GM18519 (cell line): ENCODE results near the gene FAM118B.

Source experiments
- ATAC-seq: cut with Tn5 transposase; IDR thresholded peaks from one replicate; pipeline ENCODE4 v1.9.1; 2021; ENCODE audit warnings: mild to moderate bottlenecking, moderate library complexity; ENCODE audit not compliant: unreplicated experiment, low FRiP score

FAM118B gene

DNA sequence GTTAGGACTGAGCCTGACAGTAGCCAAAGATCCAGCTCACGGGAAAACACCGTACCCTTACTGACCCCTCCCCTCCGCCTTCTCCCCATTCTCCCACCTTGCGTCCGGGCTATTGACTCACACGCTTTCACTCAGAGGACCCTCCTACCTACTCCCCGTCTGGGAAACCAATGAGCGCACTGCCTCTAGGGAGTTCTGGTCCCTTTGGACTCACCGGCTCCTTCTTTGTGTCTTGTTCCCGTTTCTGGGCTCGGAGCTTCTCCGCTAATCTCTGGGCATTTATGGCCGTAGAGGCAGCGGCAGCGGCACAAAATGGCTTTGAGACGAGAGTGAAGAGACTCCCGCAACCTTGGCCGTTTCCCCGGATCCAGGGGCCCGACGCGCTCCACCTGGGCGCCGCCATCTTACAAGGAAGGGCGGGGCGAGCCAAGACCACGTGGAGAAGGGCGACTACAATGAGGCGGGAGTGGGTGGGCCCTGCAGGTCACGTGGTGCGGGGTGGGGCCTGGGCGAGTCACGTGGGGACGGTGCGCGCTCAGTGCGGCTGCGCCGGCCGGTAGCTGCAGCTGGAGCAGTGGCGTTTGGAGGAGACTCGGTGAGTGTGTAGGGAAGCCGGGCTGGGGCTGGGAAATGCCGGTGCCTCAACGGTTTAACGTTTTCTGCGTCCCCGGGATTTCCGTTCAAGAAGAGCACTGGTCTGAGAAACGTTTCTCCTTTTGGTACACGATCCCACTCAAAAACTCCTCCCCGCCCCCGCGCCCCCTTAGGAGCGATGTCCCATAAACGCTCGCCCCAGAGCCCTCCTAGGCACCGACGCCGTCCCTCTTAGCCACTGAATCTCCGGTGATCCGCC lies at the start of gene FAM118B, which contains the start of gene RPUSD4:
Gene FAM118B, plus strand, starts transcription at position 547 of the 853 bp plus-strand sequence. CDS start 23,220 bp downstream, outside the sequence.
Gene RPUSD4, minus strand, starts transcription at position 415 of the 853 bp plus-strand sequence. Its CDS starts 12 bp downstream, at position 403.
- peak; percentile 69 for ATAC-seq

DNA sequence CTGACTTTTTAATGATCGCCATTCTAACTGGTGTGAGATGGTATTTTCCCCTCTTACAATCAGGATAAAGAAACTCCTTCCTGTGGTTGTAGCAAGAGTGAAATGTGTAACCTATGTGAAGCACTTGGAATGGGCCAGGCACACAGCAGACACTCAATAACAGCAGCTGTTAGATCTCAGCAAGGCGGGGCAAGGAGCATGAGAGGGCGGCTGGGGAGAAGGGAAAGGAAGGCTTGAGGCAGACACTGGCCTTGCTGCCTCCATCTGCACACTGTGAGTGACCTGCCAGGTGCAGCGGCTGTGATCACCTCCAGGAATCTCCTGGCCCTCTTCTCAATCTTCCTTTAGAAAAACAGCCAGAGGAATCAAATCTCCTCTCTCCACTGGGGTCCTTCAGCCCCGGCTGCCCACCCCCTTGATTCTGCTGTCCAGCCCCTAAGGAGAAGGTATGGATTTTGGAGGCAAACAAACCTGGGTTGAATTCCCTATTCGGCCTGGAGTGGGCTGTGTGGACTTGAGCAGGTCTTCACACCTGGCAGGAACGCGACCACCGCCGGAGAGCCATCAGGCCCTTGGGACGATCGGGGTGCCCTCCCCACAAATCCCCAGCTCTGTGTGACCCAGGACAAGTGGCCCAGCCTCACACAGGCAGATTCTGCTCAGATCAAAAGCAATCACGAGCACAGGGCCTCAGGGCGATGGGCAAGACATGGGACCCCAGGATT lies 49.1 kb upstream of the FAM118B start:
- ATAC-seq = no peak

DNA sequence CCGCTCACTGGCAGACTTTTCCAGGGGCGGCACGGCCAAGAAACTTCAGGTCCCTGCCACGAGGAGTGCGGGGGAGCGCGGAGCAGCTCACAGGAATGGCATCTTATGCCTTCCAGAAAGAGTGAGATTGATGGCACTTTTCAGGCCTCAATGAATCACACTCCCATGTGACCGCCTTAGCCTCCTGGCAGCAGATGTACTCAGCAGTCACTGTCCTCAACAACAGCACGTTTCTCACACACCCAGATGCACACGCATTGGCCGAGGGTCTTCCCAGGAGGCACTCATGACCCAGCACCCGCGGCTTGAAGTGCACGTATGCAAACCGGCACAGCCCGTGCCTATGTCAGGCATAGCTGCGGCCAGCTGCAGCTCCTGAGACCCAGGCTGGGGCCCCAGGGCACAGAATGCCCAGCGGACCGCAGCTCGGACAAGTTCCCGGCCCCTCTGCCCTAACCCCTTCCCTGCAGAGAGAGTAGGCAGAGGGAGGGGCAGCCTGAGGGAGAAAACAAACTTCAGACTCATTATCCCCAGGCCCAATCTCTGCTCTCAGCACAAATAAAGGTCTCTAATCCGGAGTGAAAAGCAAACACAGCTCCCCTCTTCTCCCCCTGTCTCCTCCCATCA lies 48.4 kb upstream of the FAM118B start:
- ATAC-seq = no peak

DNA sequence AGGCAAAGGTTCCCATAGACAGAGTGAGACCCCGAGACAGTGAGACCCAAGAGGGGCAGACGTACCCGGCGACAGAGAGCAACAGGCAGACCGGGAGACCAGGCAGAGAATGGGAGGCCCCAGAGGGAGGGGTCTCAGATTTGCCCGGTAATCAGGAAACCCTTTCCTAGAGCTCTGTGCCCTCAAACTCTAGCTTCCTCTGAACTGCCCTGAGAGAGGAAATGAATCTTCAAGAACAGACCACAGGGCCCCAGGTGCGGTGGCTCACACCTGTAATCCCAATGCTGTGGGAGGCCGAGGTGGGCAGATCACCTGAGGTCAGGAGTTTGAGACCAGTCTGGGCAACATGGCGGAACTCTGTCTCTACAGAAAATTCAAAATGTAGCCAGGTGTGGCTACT lies 47.8 kb upstream of the FAM118B start:
- ATAC-seq = no peak

DNA sequence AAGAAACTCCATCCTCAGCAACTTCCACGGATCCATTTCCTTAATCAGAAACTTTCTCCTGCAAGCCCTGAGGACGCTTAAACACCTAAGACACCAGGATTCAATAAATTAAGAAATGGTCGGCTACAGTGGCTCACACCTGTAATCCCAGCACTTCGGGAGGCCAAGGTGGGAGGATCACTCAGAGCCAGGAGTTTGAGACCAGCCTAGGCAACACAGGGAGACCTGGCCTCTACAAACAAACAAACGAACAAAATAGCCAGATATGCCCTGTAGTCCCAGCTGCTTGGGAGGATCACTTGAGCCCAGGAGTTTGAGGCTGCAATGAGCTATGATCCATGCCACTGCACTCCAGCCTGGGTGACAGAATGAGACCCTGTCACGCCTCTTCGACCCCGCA lies 46.8 kb upstream of the FAM118B start:
- no peak for ATAC-seq

DNA sequence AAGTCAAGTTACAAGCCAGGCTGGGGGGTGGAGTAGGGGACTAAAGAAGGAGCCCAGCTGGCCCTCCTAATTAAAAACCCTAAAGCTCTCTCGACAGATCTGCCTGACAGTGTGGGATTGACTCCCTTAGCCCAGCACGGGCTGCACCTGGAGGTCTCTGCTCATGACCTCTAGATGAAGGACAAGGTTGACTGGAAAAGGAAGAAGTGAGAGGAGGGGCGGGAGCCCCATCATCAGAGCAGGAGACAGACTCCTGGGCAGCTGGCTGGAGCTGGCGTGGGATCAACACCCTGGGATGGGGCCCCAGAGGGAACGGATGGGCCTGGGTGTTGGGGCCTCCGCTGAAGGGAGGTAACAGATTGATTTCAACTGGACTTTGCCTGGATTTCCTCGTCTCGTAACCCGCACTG lies 46.3 kb upstream of the FAM118B start:
- ATAC-seq = no peak

DNA sequence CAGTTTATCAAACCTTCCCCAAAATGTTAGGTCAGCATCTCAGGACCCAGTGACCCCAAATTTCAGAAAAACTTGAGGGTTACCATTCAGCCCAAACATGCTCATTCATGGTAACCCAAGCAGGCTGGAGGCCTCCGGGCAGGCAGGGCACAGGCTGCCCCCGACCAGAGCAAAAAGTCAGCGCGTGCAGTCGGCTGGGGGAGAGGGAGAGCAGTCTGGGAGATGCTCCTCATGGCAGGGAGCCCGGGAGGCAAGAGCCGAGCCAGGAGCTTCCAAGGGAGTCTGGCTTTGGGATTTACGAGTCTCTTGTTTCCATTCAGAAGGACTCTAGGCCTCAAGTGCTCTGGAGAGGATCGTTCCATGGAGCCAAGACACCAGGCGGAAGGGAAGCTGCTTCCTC lies 45.8 kb upstream of the FAM118B start:
- ATAC-seq = no peak

DNA sequence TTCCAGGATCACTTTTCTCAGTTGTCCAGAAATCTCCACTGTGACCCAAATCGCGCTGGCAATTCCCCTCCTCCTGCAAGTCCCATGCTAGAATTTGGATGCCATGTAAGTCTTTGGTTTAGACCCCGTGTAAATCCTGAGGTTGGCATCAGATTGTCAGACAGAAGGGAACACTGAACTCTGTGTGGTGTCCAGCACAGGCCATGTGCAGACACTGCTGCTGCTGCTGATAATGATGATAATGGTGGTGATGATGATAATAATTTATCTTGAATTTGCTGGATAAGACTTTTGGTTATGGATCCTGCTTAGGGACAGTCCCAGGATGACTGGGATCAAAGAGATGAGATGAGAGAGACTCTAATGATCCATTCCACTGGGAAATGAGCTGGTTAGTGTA lies 45.2 kb upstream of the FAM118B start:
- ATAC-seq = no peak

DNA sequence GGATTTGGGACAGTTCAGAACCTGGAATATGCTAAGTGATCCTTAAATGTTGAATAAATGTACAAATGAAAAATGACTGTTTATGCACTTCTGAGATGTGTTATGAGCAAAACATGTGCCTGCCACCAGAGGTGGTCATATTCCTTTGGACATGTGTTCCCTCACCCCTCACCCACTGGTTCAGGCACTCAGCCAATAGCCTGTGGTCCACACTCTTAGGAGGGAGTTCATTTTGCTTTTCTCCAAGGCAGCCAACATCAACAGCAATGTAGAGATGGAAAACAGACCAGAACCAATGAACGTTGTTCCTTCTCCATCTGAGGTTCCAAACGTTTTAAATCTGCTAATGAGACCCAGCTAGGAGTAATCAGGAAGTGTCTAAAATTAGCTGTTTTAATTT lies 44.1 kb upstream of the FAM118B start:
- no peak for ATAC-seq

DNA sequence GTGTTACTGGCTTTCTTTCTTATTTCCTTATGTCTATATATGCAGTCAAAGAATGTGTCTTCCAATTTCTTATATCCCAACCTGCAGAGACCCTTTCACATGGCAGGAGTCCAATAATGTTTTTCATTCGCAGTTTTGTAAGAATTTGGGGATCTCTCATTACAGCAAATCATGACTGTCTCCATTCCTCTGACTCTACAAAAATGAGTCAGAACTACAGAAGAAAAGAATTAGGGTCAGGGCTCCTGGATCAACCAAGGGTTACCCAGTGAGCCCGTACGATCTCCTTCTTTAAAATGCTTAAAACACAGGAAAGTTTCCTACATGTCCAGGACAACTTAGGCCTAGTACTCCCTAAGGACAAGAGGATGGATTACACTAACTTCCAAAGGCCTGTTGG lies 42.3 kb upstream of the FAM118B start:
- no peak for ATAC-seq

DNA sequence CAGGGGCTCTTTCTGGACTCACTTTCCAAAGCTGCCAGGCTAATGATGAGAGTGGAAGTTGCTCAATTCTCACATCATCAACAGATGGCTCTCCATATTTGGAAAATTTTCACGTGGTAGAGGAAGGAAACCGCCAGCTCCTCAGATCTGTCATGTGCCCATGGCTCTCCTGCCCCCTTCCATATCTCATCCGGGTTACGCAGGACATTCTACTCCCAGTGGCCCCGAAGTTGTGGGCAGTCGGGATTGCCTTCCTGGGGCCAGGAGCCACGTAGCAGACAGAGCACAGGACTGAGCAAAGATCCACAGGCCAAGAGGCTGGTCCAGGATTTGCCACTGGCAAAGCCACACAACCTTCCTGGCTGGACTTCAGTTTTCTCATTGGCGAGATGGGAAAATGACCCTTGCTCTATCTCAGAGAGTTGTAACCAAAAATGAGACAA lies 39.0 kb upstream of the FAM118B start:
- no peak for ATAC-seq

DNA sequence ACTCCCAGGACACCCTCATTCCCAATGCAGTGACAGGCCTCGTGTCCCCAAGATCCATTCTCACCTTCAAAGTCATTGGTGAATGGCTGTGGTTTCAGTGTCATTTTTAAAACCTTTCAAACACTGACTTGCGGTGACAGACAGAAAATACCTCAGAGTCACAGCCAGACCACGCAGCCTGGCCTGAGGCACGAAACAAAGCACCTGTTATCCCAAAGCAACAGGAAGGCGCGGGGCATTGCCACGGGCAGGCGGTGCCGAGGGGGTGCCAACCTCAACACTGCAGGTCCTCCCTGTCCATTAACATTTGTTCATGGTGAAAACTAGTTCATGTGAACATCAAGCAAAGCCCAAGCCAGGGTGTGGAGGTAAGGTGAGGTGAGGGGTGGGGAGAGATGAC lies 38.3 kb upstream of the FAM118B start:
- peak; percentile 58 for ATAC-seq

DNA sequence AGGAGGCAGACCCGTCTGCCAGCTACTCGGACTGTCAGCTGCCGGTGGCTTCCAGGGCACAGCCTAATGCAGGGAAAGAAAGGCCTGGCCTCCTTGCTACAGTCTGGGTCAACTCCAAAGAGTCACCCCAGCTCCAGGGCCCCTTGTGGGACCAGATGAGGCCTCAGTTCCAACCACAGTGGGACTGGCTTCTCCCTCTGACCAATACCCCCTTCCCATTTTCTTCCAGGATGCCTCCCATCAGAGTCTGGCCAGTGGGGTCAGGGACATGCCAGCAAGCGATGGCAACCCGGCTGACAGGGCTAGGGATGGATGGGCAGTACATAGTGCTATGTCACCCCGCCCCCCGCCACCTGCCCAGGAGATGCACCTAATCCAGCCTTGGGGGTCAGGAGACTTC lies 36.8 kb upstream of the FAM118B start:
- no peak for ATAC-seq

DNA sequence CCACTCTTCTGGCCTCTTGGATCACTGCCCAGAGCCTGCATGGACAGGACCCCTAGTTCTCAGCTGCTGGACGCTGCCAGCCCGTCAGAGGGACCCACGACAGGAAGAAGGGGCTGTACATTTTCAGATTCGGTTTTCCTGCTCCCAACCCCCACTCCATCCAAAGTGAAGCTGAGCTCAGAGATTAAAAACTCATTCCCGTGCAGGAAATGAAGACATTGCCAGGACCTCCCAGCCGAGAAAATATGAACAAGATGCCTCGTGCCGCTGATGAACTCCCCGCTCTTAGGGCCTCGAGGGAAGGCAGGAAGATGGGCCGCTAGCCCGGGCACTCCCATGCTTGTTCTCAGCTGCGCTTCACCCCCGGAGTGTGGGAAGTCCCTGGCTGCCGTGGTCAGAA lies 36.2 kb upstream of the FAM118B start:
- no peak for ATAC-seq

DNA sequence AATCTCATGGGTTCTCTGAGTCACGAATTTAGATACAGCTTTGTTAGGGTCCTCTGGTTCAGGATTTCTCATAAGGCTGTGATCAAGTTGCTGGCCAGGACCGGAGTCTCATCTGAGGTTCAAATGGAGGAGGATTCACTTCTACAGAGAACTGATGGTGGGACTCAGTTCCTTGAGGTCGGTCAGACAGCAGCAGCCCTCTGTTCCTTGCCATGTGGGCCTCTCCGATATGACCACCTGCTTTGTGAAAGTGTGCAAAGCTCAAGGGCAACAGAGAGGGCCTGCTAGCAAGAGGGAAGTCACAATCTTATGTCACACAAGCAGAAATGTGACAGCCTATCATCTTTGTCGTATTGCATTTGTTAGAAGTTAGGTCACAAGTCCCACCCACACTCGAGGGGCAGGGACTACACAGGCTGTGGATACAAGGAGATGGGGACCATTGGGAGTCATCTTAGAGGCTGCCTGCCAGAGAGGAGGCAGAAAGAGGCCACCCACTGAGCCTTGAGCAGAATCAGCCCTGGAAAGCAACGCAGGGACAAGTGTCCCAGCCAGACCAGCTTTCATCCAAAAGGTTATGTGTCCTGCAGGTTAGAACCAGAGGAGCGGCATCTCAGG lies 34.6 kb upstream of the FAM118B start:
- ATAC-seq = no peak

DNA sequence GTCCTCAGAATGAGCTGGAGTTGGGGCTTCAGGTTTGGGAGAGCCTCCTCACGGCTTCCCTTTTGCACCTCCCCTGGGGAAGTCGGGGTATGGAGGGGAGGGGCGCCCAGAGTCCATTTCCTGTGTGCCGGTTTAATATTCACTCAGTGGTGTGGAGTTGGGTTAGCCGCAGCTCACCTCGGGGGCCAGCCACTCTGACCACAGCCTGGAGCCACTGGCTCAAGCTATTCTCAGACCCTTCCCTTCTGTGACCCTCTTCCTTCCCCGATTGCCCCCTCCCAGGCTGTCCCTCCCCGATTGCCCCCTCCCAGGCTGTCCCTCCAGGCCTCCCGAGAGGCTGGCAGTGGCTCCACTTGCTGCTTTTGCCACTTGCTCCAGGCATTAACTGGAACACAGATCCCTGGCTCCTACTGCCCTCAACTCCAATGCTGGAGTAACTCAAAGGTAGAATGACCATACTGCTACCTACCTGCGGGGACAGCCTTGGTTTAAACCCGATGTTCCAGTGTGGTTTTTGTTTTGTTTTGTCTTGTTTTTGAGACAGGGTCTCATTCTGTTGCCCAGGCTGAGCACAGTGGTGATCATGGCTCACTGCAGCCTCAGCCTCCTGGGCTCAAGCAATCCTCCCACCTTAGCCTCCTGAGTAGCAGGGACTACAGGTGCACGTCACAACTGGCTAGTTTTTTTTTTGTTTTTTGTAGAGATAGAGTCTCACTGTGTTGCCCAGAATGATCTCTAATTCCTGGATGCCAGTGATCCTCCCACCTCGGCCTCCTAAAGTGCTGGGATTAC lies 29.4 kb upstream of the FAM118B start:
- ATAC-seq = no peak

DNA sequence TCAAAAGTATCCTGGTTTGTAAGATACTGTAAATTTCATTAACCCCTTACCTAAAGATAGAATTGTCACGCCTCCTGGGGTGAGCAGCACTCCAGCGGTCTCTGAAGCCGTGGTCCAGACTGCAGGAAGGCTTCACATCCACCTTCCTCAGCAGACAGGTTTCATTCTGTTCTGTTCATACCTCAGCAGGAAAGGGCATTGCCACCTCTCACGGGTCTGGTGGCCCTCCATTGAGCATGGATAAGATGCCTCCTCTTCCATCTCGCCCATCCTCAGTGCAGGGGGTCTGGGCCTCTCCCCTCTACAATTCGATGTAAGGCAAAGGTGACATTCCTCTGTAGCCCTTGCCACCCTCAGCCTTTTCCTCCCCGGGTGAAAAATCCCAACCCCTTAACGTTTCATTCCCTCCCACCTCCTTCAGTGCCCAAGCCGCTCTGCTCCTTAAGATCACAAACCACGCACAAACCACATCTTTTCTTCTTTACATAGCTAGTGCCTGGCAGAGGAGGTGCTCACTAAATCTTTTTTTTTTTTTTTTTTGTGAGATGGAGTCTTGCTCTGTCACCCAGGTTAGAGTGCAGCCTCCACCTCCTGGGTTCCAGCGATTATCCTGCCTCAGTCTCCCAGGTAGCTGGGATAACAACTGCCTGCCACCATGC lies 28.7 kb upstream of the FAM118B start:
- no peak for ATAC-seq

DNA sequence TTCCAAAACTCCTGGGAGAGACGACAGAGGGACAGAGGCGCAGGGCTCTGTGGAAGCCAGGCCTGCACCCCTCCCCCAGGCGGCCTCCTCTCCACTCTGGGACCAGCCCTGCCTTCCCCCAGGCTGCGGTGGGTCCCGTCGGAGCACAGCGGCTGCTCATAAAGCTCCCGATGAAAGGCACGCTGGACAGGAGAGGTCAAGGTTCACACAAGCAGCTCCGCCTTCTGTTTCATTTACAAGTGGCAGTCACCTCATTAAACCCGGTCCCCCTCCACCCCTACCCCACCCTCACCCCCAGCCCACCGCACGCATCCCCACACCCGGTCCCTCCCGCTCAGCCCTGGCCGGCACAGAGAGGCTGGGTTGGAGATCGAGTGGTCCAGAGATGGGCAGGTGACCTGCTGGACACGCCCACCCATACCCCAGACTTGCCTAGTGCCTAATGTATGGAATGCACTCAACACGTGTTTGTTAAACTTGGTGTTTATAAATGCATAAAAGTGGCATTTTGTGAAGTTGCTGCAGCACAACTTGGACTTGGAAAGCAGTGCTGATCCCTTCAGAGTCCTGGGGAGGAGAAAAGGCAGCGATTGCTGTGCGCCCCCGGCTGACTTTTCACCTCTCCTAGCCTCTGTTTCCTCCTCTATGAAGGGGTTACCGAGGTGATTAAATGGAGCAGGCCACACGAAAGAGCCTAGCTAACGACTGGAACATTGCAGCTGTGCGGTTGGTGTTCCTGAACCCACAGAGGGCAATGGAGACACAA lies 26.1 kb upstream of the FAM118B start:
- no peak for ATAC-seq
